ENCODE measurements around the gene OGFOD1. TPM values are rescaled to one million over a fixed set of nuclear protein-coding genes. Genes with fewer than 3 reads are reported as not detected.

OGFOD1 gene
- total RNA-seq, 1 donor from 2014 or later: 14.5 TPM

DNA sequence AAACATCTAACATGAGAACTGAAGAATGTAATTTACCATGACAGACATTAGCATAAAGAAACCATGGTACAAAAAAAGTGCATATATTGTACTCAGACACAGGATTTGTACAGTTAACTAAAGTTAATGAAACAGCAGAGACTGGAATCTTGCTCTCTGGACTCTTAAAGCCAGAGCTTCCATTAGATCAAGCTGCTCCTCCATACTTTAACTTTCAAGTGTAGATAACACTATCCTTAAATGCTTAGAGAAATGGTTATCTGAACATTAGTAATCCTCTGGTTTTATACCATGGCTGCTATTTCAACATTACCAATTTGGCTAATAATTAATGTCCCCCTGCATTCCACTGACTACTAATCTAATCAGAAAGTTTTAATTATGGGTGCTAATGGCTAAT is 3.3 kb upstream of the OGFOD1 start:
- no peak for DNase-seq (ENCODE audit: extremely low spot score in 2 of 2)
- H3K4me3 ChIP-seq: no peak overlapping the region
- intact Hi-C loops (cut with DNase I): no loop called here
- no peaks in the 10 kb centered on the region for H3K9me3 ChIP-seq
- TF ChIP-seq, protein P1, sequence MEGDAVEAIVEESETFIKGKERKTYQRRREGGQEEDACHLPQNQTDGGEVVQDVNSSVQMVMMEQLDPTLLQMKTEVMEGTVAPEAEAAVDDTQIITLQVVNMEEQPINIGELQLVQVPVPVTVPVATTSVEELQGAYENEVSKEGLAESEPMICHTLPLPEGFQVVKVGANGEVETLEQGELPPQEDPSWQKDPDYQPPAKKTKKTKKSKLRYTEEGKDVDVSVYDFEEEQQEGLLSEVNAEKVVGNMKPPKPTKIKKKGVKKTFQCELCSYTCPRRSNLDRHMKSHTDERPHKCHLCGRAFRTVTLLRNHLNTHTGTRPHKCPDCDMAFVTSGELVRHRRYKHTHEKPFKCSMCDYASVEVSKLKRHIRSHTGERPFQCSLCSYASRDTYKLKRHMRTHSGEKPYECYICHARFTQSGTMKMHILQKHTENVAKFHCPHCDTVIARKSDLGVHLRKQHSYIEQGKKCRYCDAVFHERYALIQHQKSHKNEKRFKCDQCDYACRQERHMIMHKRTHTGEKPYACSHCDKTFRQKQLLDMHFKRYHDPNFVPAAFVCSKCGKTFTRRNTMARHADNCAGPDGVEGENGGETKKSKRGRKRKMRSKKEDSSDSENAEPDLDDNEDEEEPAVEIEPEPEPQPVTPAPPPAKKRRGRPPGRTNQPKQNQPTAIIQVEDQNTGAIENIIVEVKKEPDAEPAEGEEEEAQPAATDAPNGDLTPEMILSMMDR (IDR thresholded peaks at IDR 0.05): no peak
- no peak for TF ChIP-seq POLR2A (IDR thresholded peaks at IDR 0.05)
- TF ChIP-seq POLR2AphosphoS5 (IDR thresholded peaks at IDR 0.05; ENCODE audit: insufficient read depth in 1 of 2, low read depth in 1 of 2): no peak
- peaks cover 0 to 17% of the 10 kb centered on the region in 2 donors for H3K36me3 ChIP-seq
- no peaks in the 10 kb centered on the region for H3K27me3 ChIP-seq
- no peak overlapping the region for H3K27ac ChIP-seq
- peaks cover 38% of the 10 kb centered on the region for H3K4me1 ChIP-seq

DNA sequence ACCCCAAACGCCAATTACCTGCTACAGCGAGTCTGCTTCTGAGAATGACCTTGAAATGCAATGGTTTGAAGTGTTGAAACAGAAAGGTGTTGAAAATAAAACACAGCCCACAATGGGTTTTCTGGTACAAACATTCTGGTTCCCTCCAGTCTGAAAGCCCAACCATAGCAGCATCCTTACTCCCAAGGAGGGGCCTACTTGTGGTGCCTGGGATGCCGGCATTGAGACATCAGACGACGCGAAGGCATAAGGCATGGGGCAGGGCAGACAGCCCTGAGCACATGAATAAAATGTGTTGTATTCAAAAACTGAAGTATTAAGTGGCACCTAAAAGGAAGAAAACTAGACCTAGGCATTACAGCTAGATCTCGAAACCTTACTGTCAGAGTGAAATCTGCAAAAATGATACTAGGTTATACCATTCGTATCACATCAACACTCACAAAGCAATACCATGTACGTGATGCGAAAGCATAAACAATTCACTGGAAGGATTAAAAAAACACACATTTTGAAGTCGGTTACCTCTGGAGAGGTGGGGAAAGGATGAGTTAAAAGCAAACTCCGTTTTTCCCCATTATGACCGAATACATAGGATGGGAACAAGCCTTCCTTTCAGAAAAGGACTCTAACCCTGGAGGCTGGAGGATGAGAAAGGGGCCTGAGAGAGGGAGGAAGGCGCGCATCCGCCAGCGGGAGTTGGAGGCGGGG is 924 bp upstream of the OGFOD1 start:
- H3K27me3 ChIP-seq: no peaks in the 10 kb centered on the region
- peak overlapping the region; percentile 66 to 72 for H3K4me3 ChIP-seq
- TF ChIP-seq, protein P1 (IDR thresholded peaks at IDR 0.05): no peak
- TF ChIP-seq POLR2AphosphoS5 (IDR thresholded peaks at IDR 0.05; ENCODE audit: insufficient read depth in 1 of 2, low read depth in 1 of 2): no peak
- TF ChIP-seq POLR2A (IDR thresholded peaks at IDR 0.05): no peak
- intact Hi-C loops (cut with DNase I): no loop called here
- peaks cover 0 to 26% of the 10 kb centered on the region in 2 donors for H3K36me3 ChIP-seq
- H3K27ac ChIP-seq: peak overlapping the region; percentile 42
- H3K4me1 ChIP-seq: peaks cover 42% of the 10 kb centered on the region
- DNase-seq (ENCODE audit: extremely low spot score in 2 of 2): no peak
- no peaks in the 10 kb centered on the region for H3K9me3 ChIP-seq

DNA sequence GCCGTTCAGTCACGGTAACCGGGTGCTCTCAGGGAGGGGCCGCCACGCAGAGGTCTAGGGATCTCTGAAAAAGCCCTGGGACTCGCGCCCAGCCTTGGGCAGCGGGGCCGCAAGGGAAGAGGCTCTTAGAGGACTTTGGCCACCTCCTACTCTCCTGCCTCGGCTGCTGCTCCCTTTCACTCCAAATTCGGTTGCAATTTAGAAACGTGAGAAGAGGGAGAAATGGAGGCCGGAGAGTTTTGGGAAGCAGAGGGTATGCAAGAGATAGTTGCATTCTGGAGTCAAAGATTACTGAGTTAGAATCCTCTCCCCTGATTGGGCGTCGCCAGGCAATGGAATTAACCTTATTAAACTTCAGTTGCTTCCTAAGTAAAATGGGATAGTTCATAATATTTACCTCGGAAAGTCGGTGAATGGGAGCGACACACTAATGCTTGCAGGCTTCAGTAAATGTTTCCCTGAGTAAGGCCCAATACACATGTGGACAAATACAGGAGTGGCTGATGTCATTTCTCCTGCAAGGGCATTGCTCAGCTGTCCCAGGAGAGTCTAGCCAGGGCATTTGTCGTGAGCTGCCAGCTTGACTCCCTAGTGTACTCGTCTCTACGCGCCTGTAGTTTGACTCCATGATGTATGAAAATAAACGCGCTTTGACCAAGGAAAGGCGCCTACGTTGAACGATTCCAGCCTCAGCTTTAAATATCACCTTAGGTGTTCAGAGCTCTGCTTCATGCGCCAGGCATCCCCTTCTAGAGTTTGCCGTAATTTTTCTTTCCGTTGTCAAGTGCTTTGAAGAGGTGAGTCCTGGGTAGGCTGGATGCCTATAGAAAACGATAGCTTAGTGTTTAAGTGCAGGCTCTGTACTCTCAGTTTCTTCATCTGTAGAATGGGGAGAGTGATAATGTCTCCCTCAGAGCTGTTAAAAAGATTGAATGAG is 667 bp downstream of the OGFOD1 start:
- Histone ChIP-seq H3K27ac (peak overlapping the region; percentile 68), H3K36me3 (peaks cover 0 to 32% of the 10 kb centered on the region in 2 donors), H3K4me3 (peak overlapping the region; percentile 66 to 72), H3K27me3 (no peaks in the 10 kb centered on the region), H3K4me1 (peaks cover 42% of the 10 kb centered on the region), H3K9me3 (no peaks in the 10 kb centered on the region)
- TF ChIP-seq POLR2AphosphoS5 (IDR thresholded peaks at IDR 0.05; ENCODE audit: insufficient read depth in 1 of 2, low read depth in 1 of 2) (no peak), POLR2A (IDR thresholded peaks at IDR 0.05) (no peak)
- TF ChIP-seq, protein P1 (IDR thresholded peaks at IDR 0.05): no peak
- intact Hi-C loops (cut with DNase I): no loop called here
- peak in 1 of 2 donors; percentile 87 for DNase-seq (ENCODE audit: extremely low spot score in 2 of 2)

DNA sequence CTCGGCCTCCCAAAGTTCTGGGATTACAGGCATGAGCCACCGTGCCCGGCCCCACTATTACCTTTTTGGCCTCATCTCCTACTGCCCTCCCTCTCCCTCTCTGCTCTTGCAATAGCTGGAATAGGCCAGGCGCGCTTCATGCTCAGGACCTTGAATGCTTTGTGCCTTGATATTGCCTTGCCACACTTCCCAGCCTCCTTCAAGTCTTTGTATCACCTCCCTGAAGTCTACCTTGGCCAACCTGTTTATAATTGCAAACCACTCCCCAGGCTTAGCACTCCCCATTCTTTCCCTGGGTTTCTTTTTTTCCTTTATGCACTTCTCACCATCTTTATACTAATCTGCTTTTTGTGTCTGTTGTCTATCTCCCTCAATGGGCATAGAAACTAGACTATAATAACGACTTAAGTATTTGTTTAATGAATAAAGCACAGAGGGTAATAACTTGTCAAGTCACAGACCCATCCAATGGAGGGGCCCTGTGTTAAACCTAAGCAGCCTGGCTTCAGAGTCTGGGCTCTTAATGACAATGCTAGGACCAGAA is 6.6 kb downstream of the OGFOD1 start:
- no peak overlapping the region for H3K4me3 ChIP-seq
- TF ChIP-seq, protein P1 (IDR thresholded peaks at IDR 0.05): no peak
- no peak for TF ChIP-seq POLR2AphosphoS5 (IDR thresholded peaks at IDR 0.05; ENCODE audit: insufficient read depth in 1 of 2, low read depth in 1 of 2)
- no peak for TF ChIP-seq POLR2A (IDR thresholded peaks at IDR 0.05)
- no peak for DNase-seq (ENCODE audit: extremely low spot score in 2 of 2)
- no peak overlapping the region for H3K27ac ChIP-seq
- no peaks in the 10 kb centered on the region for H3K9me3 ChIP-seq
- H3K36me3 ChIP-seq: peaks cover 0 to 50% of the 10 kb centered on the region in 2 donors
- intact Hi-C loops (cut with DNase I): no loop called here
- H3K4me1 ChIP-seq: peaks cover 4% of the 10 kb centered on the region
- no peaks in the 10 kb centered on the region for H3K27me3 ChIP-seq

Measured in vagina (tissue), 2 donors.